Adrenal gland (tissue), 12 donors: ENCODE data around the gene PIWIL1. TPM values are rescaled to one million over a fixed set of nuclear protein-coding genes. Genes with fewer than 3 reads are reported as not detected.

Source experiments
- DNase-seq, 7 donors: peaks; one replicate each; pipeline ENCODE4 v3.0.0-alpha.2; 2019 to 2020
- H3K27ac ChIP-seq, 5 donors: fragments of 200-600 bp; sonication (generic) in 4 of 5; 1 replicate in 3 of 5; 2 replicates in 2 of 5; pipeline versions ENCODE4 v1.5.1 to v1.8.0; 2016 to 2020; ENCODE audit warnings: mild to moderate bottlenecking in 1 of 5
- H3K27me3 ChIP-seq: fragments of 200-600 bp; 2 replicates; pipeline ENCODE4 v1.8.0; 2021
- H3K36me3 ChIP-seq, 2 donors: fragments of 200-600 bp; replicated peaks in 1 of 2; 1 replicate in 1 of 2; 2 replicates in 1 of 2; pipeline versions ENCODE4 v1.5.1 to v1.8.0; 2018 to 2022
- H3K4me1 ChIP-seq, 2 donors: fragments of 200-600 bp; replicated peaks in 1 of 2; 1 replicate in 1 of 2; 2 replicates in 1 of 2; pipeline versions ENCODE4 v1.5.1 to v1.8.0; 2018 to 2021
- H3K4me3 ChIP-seq, 4 donors: fragments of 200-600 bp; sonication (generic) in 3 of 4; one replicate each; pipeline ENCODE4 v1.5.1; 2016 to 2018
- H3K9me3 ChIP-seq, 3 donors: fragments of 200-600 bp; sonication (generic) in 1 of 3; replicated peaks in 1 of 3; 1 replicate in 2 of 3; 2 replicates in 1 of 3; pipeline versions ENCODE4 v1.5.1 to v1.8.0; 2016 to 2021
- CTCF ChIP-seq, 6 experiments: fragments of 450-650 bp in 4 of 6; fragments of 200-600 bp in 2 of 6; sonication (generic) in 1 of 6; IDR thresholded peaks; 1 replicate in 5 of 6; 2 replicates in 1 of 6; pipeline versions ENCODE4 v1.5.1 to v1.8.0; 2016 to 2021; ENCODE audit warnings: antibody characterized with exemption in 6 of 6, mild to moderate bottlenecking in 2 of 6, moderate library complexity in 1 of 6
- POLR2A ChIP-seq, 2 donors: fragments of 450-650 bp; IDR thresholded peaks; one replicate each; pipeline ENCODE4 v1.6.1; 2017; ENCODE audit warnings: antibody characterized with exemption in 2 of 2, mild to moderate bottlenecking in 2 of 2, moderate library complexity in 1 of 2
- WGBS, 4 donors: extraction: QIAGEN DNeasy Blood & Tissue Kit in 2 of 4; methylation state at CpG; one replicate each; pipeline versions ENCODE4 v1.1.5 to v1.1.7; 2013 to 2017; 5-methylcytosine and 5-hydroxymethylcytosine counted together
- intact Hi-C, 2 donors: fragments of 100-400 bp; cut with DNase I; formaldehyde crosslinking; loops; one replicate each; pipeline versions ENCODE4 v1.14.1 to v1.15.0; 2022 to 2023
- polyA plus RNA-seq, 3 donors: library from polyadenylated mRNA; stranded (reverse); fragments of 200-250 nt in 2 of 3; fragments of 350-450 nt in 1 of 3; fragmentation: Illumina TruSeq in 1 of 3; extraction: RNeasy Lipid Tissue Mini Kit (QIAGEN cat#74804) in 1 of 3; gene quantifications; one replicate each; pipeline ENCODE4 v1.2.3, GENCODE V29; 2013 to 2014
- total RNA-seq, 9 donors: library from RNA; depleted of rRNA in 4 of 9; stranded (reverse); fragments of >200 nt in 4 of 9; fragments of 120-200 nt in 1 of 9; fragmentation: NEBNext Ultra II Directional in 1 of 9; extraction: Animal tissue kit (Norgen Biotek cat#: 25700) in 1 of 9; gene quantifications; one replicate each; pipeline versions ENCODE4 v1.1.0 to v1.2.4, GENCODE V29; 2013 to 2023
- donor health status: healthy with polysubstance abuse.
- donor health status: Bipolar disorder and iron deficiency.
- donor health status: DM: yes; HTN: yes; CAD: no.
- donor health status: DM: no; HTN: no; CAD: no.
- donor health status: DM: no; HTN: no; CAD: no.
- donor health status: DM: yes; HTN: yes; CAD: no.

The PIWIL1 gene
- total and polyA plus RNA-seq, 12 donors, result 0.08 to 0.39 (median 0.20) TPM; not detected in 5

- Histone ChIP-seq H3K36me3 (no peaks in the 10 kb centered on the region), H3K27ac (no peak overlapping the region), H3K27me3 (peaks cover 3% of the 10 kb centered on the region), H3K9me3 (no peaks in the 10 kb centered on the region), H3K4me1 (no peaks in the 10 kb centered on the region), H3K4me3 (no peak overlapping the region)
- intact Hi-C loops, result no loop called here
- TF ChIP-seq POLR2A (IDR thresholded peaks at IDR 0.05) (no peak), CTCF (IDR thresholded peaks at IDR 0.05) (no peak)
- 66 to 68% (median 67%) methylated on average over 11 to 14 of the region's 14 CpGs for WGBS, 4 donors
- DNase-seq, result no peak
Measured at GRCh38 chr12:130301559-130301958, 36.1 kb upstream of the PIWIL1 start.

GRCh38 chr12:130303781-130304180 is 33.9 kb upstream of the PIWIL1 start:
- no peak for DNase-seq
- TF ChIP-seq CTCF (IDR thresholded peaks at IDR 0.05) (no peak), POLR2A (IDR thresholded peaks at IDR 0.05) (no peak)
- intact Hi-C loops, result no loop called here
- no peaks in the 10 kb centered on the region for H3K4me1 ChIP-seq
- no peak overlapping the region for H3K4me3 ChIP-seq
- H3K27ac ChIP-seq, result no peak overlapping the region
- 71 to 83% (median 79%) methylated on average over 7 to 8 of the region's 8 CpGs for WGBS, 4 donors
- no peaks in the 10 kb centered on the region for H3K36me3 ChIP-seq
- peaks cover 3% of the 10 kb centered on the region for H3K27me3 ChIP-seq
- no peaks in the 10 kb centered on the region for H3K9me3 ChIP-seq

GRCh38 chr12:130307859-130308258 is 29.8 kb upstream of the PIWIL1 start:
- Histone ChIP-seq H3K9me3 (no peaks in the 10 kb centered on the region), H3K36me3 (no peaks in the 10 kb centered on the region), H3K4me3 (no peak overlapping the region), H3K4me1 (no peaks in the 10 kb centered on the region), H3K27me3 (no peaks in the 10 kb centered on the region), H3K27ac (no peak overlapping the region)
- DNase-seq, result no peak
- TF ChIP-seq CTCF (IDR thresholded peaks at IDR 0.05), result no peak
- TF ChIP-seq POLR2A (IDR thresholded peaks at IDR 0.05), result no peak
- intact Hi-C loops, result no loop called here
- WGBS, 4 donors, result 78 to 82% (median 79%) methylated on average over 13 to 14 of the region's 14 CpGs

- TF ChIP-seq CTCF (IDR thresholded peaks at IDR 0.05) (no peak), POLR2A (IDR thresholded peaks at IDR 0.05) (no peak)
- Histone ChIP-seq H3K27ac (no peak overlapping the region), H3K36me3 (no peaks in the 10 kb centered on the region), H3K4me1 (no peaks in the 10 kb centered on the region), H3K9me3 (no peaks in the 10 kb centered on the region), H3K4me3 (no peak overlapping the region), H3K27me3 (no peaks in the 10 kb centered on the region)
- WGBS, 4 donors, result 81 to 91% (median 84%) methylated on average over 6 of the region's 6 CpGs
- DNase-seq, result no peak
- intact Hi-C loops, result no loop called here
Measured at GRCh38 chr12:130308393-130308792, 29.3 kb upstream of the PIWIL1 start.
